ENCODE measurements around the gene SRSF1. TPM values are rescaled to one million over a fixed set of nuclear protein-coding genes. Genes with fewer than 3 reads are reported as not detected.

SRSF1 gene
- total RNA-seq, 4 donors from 2014 or later, result 134 to 223 (median 200) TPM

DNA sequence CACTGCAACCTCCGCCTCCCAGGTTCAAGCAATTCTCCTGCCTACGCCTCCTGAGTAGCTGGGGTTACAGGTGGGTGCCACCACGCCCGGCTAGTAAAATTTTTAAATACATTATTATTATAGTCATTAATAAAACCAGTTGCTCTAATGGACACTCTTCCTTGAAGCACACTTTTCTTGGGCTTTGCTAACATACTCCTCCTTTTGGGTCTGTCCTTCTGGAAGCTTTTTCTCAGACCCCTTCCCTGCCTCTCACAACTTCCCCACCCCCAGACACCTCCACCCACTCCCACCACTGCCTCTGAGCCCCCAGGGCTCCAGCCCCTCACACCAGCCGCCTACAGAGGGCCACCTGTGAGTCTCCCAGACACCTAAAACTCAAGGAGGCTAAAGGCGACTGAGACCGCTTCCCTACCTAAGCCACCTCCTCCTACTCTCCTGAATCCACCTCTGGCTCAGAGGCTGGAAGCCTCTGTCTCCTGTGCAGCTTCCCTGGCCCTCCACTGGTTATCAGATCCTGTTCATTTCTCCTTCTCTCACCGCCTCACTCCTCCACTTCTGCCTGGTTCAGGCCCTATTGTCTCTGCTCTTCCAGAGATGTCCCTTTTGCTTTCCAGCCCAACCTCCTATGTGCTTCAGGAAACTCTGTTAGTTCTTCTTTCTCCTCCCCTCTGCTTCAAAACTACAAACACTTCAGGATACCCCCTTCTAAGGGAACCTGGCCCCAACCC is 49.8 kb downstream of the SRSF1 start:
- Histone ChIP-seq H3K27ac (no peak overlapping the region), H3K36me3 (no peaks in the 10 kb centered on the region), H3K4me1 (peaks cover 22 to 39% (median 25%) of the 10 kb centered on the region in 3 donors), H3K4me3 (no peak overlapping the region), H3K27me3 (no peaks in the 10 kb centered on the region), H3K9me3 (no peaks in the 10 kb centered on the region)
- TF ChIP-seq POLR2A (IDR thresholded peaks at IDR 0.05), result no peak
- TF ChIP-seq, protein P1, sequence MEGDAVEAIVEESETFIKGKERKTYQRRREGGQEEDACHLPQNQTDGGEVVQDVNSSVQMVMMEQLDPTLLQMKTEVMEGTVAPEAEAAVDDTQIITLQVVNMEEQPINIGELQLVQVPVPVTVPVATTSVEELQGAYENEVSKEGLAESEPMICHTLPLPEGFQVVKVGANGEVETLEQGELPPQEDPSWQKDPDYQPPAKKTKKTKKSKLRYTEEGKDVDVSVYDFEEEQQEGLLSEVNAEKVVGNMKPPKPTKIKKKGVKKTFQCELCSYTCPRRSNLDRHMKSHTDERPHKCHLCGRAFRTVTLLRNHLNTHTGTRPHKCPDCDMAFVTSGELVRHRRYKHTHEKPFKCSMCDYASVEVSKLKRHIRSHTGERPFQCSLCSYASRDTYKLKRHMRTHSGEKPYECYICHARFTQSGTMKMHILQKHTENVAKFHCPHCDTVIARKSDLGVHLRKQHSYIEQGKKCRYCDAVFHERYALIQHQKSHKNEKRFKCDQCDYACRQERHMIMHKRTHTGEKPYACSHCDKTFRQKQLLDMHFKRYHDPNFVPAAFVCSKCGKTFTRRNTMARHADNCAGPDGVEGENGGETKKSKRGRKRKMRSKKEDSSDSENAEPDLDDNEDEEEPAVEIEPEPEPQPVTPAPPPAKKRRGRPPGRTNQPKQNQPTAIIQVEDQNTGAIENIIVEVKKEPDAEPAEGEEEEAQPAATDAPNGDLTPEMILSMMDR (IDR thresholded peaks at IDR 0.05), result no peak
- DNase-seq, result no peak
- intact Hi-C loops (cut with DNase I), result loop anchor here (10.0 kb wide), 1 partner anchor 92 kb away; no protein-coding TSS in a partner anchor
- WGBS, 2 donors, result 90% methylated on average over 8 of the region's 8 CpGs

DNA sequence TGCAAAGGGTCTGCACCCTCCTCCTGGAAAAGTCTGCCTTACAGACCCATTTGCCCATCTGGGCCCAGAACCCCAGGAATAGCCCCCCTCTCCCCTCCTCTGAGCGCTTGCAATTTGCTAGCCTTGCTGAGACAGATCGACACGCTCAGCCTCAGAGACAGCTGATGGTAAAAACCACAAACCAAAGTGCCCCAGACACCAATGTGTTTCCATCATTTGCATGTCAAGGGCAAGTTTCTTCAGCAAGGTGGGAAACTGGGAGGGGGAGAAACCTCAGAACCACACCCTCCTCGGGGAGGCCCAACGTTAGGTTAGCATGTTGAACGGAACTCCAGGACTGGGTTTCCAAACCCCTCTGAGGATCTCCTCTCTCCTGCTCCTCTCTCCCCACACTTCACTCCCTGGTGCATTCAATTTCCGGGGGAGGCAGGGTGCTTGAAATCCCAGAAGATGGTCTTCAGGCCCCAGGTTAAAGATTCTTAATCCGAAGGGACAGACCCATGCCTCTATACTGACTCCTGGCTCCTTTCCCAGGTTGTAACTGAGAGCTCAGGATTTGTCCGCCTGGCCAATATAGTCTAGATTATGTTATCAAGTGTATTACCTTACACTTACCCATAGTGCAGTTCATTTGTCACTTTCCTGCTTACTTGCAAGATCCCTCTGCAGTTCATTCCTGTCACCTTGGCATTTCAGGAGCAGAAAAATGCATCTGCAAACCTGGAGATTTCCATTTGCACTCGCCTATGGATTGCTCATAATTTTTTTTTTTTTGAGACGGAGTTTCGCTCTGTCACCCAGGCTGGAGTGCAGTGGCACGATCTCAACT is 50.5 kb downstream of the SRSF1 start:
- no peaks in the 10 kb centered on the region for H3K27me3 ChIP-seq
- H3K4me3 ChIP-seq, result no peak overlapping the region
- TF ChIP-seq, protein P1 (IDR thresholded peaks at IDR 0.05), result no peak
- no peak for TF ChIP-seq POLR2A (IDR thresholded peaks at IDR 0.05)
- H3K9me3 ChIP-seq, result no peaks in the 10 kb centered on the region
- H3K27ac ChIP-seq, result peak overlapping the region in 2 of 4 donors; percentile 90 to 98
- intact Hi-C loops (cut with DNase I), result loop anchor here (10.0 kb wide), 1 partner anchor 92 kb away; no protein-coding TSS in a partner anchor
- no peak for DNase-seq
- no peaks in the 10 kb centered on the region for H3K36me3 ChIP-seq
- H3K4me1 ChIP-seq, result peaks cover 25 to 47% (median 29%) of the 10 kb centered on the region in 3 donors
- 60% methylated on average over 10 to 11 of the region's 13 CpGs for WGBS, 2 donors

DNA sequence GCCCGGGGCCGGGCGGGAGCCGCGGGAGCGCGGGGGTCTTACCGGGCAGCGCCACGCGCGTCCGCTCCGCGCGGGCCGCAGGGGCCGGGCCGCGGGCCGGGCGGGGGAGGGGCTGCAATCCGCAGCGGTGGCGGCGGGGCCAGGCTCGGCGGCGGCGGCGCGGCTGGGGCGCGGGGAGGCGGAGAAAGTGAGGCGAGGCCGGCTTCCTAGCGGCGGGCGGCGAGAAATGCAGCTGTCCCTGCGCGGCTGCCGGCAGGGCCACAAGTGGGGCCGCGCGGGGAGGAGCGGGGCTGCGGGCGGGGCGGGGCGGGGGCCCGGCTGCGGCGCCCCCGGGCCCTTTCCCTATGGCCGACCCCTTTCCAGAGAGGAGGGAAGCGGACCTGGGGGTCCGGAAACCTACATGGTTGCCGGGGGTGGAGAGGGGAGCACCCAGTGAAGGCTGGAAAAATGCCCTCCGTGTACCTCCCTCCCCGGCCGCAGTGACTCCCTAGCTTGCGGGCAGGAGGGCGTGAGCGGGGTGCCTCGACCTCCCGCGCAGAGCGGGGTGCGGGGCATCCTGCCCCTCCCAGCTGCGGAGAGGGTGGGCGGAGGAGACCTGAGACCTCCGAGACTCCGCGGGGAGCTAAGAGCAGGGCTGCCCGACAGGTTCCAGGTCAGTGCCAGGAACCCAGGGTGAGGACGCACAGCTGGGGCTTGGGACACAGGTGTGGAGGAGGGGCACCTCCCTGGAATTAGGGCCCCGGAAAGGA is 51.7 kb downstream of the SRSF1 start, which contains the start of gene CUEDC1:
CUEDC1 (minus strand) TSS at position 230 of the 749 bp plus-strand sequence. CDS start 69,848 bp downstream, outside the sequence.
- intact Hi-C loops (cut with DNase I), result loop anchor here (10.0 kb wide), 1 partner anchor 91 kb away; no protein-coding TSS in a partner anchor

GRCh38 chr17:57954397-57955182 is 52.5 kb downstream of the SRSF1 start:
- TF ChIP-seq, protein P1 (IDR thresholded peaks at IDR 0.05), result no peak
- peak in 2 of 4 donors; percentile 46 for TF ChIP-seq POLR2A (IDR thresholded peaks at IDR 0.05)
- Histone ChIP-seq H3K4me3 (peak overlapping the region; percentile 67 to 92 (median 88)), H3K9me3 (no peaks in the 10 kb centered on the region), H3K27ac (peak overlapping the region; percentile 93 to 98 (median 95)), H3K36me3 (no peaks in the 10 kb centered on the region), H3K27me3 (no peaks in the 10 kb centered on the region), H3K4me1 (peaks cover 43 to 66% (median 44%) of the 10 kb centered on the region in 3 donors)
- 0 to 2% methylated on average over 5 to 31 of the region's 85 CpGs for WGBS, 2 donors
- no peak for DNase-seq
- intact Hi-C loops (cut with DNase I), result loop anchor here (10.0 kb wide), 1 partner anchor 90 kb away; no protein-coding TSS in a partner anchor

More for the DNA sequence above, 51.7 kb downstream of the SRSF1 start, which contains the start of gene CUEDC1:
- H3K36me3 ChIP-seq, result no peaks in the 10 kb centered on the region
- H3K4me3 ChIP-seq, result peak within 1 kb of the TSS; percentile 67 to 92 (median 88)
- no peak for DNase-seq
- H3K27ac ChIP-seq, result peak within 1 kb of the TSS; percentile 93 to 98 (median 95)
- peaks cover 35 to 58% (median 38%) of the 10 kb centered on the region in 3 donors for H3K4me1 ChIP-seq
- TF ChIP-seq POLR2A (IDR thresholded peaks at IDR 0.05), result no peak
- TF ChIP-seq, protein P1 (IDR thresholded peaks at IDR 0.05), result peak in 2 of 6 experiments; percentile 39 to 57
- H3K27me3 ChIP-seq, result no peaks in the 10 kb centered on the region
- no CpG with 5 or more reads among the region's 79 CpGs for WGBS, 2 donors
- H3K9me3 ChIP-seq, result no peaks in the 10 kb centered on the region
